ENCODE results near the gene INTS11.
"Not testable (repeated sequence)": the region's sequence is repeated elsewhere in the genome, so short reads cannot be mapped to it uniquely, and the experiment has no call there.

INTS11 gene

GRCh38 chr1:1329304-1330210 lies 5.1 kb upstream of the INTS11 start:
- DNase-seq = no peak

DNA sequence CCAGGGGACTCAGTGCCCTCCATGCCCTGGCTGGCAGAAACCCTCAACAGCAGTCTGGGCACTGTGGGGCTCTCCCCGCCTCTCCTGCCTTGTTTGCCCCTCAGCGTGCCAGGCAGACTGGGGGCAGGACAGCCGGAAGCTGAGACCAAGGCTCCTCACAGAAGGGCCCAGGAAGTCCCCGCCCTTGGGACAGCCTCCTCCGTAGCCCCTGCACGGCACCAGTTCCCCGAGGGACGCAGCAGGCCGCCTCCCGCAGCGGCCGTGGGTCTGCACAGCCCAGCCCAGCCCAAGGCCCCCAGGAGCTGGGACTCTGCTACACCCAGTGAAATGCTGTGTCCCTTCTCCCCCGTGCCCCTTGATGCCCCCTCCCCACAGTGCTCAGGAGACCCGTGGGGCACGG lies 3.8 kb upstream of the INTS11 start:
- DNase-seq = no peak

DNA sequence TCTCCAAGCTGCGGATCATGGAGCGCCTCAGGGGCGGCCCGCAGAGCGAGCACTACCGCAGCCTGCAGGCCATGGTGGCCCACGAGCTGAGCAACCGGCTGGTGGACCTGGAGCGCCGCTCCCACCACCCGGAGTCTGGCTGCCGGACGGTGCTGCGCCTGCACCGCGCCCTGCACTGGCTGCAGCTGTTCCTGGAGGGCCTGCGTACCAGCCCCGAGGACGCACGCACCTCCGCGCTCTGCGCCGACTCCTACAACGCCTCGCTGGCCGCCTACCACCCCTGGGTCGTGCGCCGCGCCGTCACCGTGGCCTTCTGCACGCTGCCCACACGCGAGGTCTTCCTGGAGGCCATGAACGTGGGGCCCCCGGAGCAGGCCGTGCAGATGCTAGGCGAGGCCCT lies 2.8 kb upstream of the INTS11 start:
- no peak for DNase-seq

- DNase-seq = no peak
Measured at GRCh38 chr1:1326075-1326605, 1.7 kb upstream of the INTS11 start.

DNA sequence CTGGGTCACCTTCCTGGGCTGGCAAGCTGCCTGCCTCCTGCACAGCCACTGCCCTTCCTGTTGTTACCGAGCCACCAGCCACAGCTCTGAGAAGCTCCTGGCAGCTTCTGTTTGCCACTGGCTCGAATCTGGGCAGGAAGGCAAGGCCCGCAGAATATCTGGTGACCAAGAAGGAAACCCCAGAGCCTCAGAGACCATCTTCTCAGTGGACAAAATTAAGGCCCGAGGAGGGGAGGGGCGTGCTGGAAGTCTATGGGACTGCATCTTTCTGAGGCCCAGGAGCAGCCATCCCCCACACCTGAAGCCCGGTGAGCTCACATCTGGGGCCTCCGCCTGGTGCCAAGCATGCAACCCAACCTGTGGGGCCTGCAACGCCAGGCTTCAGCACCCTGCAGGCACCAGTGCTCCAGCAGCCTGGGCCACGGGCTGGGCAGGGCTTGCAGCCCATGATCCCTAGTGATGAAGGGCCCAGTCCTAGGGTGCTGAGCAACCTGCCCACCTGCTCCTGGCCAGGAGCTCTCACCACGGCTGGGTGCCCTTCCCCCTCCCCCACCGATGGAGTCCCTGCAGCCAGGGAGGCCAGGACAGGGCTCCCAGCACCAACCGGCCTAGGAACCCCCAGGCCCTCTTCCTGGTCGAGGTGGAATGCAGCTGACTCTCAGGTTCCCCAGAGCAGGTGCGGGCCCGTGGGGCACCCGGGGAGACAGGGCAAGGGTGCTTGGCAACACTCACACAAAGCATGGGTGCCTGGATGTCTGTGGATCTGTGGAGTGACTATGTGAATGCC lies 1.0 kb upstream of the INTS11 start:
- no peak for DNase-seq

GRCh38 chr1:1324084-1324523 lies 356 bp downstream of the INTS11 start:
- no peak for DNase-seq

DNA sequence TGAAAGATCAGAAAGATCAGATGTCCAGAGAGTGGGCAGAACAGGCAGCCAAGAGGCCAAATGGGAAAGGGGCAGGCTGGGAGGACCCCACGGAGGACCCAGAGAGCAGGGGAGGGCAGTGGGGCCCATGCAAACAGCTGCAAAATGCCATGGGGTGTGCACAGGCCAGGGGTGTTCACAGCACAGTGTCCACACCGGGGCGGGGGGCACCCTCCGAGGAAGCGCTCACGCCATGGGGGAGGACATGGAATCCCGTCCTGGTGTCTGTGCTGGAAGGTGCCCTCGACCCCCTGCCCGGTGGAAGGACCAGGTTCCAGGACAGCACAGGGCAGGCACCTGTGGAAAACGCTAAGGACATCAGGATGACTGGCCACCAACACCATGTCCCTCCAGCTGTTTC lies 1.5 kb downstream of the INTS11 start:
- no peak for DNase-seq

DNA sequence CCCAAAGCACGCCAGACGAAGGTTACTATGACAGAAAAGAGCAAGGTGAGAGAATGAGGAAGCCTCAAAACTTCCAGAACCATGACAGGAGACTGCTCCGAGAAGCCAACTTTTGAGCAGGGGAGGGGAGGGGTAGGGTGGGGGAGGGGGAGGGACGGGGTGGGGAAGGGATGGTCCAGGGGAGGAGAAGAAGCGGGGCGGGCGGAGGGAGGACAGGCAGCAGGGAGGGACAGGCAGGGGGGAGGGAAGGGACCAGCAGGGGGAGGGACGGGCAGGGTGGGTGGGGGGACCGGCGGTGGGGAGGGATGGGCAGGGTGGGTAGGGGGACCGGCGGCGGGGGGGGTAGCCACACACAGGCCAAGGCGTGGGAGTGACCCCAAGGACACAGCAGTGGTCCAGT lies 2.0 kb downstream of the INTS11 start:
- DNase-seq = no peak

DNA sequence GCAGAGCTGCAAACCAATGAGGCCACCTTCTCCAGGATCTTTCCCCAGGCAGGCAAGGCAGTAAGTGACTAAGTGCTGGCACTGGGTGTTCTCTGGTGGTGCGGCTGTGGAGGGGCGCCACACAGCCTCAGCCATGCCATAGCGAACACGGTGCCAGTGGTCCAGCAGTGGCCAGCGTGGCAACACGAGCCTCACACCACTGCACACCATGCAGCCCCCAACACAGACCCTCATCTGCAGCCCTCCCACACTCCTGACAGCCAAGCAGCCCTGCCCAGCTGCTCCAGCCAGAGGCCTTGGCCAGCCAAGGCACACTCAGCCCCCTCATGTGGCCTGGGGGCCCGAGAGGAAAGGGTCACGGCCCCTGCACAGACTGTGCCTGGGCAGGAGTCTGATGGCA lies 3.0 kb downstream of the INTS11 start:
- DNase-seq = no peak

- DNase-seq = no peak
Measured at GRCh38 chr1:1320666-1321448, 3.6 kb downstream of the INTS11 start.

DNA sequence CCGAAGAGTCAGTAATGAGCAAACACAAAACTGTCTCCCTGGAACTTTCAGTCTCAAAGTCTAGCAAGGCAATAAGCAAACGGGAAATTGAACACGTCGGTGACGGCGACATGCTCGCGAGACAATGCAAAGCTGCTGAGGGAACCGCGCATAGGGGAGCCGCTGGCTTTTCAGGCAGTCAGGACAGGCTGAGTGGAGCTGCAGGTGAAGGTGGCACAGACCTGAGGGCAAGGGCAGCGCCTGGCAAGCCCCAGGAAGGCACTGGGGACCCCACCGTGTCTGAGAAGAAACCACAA lies 4.9 kb downstream of the INTS11 start:
- DNase-seq = no peak

- DNase-seq = no peak
Measured at GRCh38 chr1:1318777-1319645, 5.4 kb downstream of the INTS11 start.

GRCh38 chr1:1318131-1318652 lies 6.3 kb downstream of the INTS11 start:
- peak; percentile 66 for DNase-seq

DNA sequence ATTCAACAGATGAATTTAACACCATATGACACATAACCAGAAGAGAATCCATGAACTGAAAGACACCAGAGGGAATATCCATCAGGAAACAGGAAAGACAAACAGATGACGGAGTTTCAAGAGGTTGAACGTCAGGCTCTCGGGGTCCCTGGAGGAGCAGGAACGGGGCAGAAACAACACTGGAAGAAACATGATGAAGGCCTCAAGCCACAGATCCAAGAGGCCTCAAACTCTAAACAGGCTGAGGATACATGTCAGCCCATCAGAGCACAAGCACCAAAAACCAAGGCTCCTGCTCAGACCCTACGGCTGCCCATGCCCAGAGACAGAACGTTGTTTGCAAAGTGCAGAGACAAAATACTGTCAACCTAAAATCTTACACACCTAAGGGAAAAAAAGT lies 7.0 kb downstream of the INTS11 start:
- DNase-seq = no peak

DNA sequence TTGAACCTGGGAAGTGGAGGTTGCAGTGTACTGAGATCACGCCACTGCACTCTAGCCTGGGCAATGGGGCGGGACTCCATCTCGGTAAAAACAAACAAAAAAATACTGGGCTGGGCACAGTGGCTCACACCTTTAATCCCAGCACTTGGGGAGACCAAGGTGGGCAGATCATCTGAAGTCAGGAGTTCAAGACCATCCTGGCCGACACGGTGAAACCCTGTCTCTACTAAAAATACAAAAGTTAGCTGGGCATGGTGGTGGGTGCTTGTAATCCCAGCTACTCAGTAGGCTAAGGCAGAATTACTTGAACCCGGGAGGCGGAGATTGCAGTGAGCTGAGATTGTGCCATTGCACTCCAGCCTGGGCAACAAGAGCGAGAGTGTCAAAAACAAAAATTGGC lies 8.3 kb downstream of the INTS11 start:
- DNase-seq = not testable (repeated sequence)

- DNase-seq = no peak
Measured at GRCh38 chr1:1315435-1315954, 9.0 kb downstream of the INTS11 start.

DNA sequence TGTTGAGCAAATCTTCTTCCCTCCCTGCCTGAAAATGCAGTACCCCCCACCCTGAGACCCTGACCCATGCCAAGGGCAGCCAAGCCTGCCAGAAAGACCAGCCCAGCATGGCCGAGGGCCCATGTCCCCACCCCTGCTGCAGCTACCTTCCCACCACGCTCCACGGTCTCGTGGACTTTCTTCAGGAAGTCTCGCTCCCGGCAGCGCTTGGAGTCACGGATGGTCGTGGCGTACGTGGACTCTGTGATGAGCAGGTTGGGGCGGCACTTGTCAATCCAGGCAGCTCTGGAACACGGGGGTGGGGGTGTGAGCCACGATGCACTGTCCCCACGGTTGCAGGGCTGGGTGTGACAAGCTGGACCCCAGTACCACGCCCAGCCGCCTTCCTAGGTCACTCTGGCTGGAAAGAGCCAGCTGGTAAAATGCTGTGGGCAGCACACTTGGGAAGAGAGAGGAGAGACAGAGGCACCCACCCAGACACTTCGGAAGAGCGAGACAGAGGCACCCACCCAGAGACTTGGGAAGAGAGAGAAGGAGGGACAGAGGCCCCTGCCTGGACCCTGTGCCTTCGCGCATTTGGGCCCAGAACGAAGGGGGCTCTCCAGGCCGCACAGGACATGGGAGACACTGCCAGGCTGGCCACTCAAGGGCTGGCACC lies 9.7 kb downstream of the INTS11 start:
- no peak for DNase-seq

DNA sequence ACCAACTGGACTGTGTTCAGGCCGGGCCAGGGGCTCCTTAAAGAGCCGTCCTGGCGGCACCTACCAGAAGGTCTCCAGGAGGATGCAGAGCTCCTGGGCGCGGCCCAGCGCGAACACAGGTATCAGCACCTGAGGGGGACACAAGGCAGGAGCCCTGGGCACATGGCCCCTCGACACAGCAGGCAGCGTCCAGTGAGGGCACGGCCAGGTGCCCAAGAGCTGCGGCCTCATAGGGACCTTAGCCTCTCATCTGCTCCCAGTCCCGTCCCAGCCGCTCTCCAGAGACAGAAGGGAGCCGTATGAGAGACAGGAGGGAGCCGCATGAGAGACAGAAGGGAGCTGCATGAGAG lies 10.2 kb downstream of the INTS11 start:
- DNase-seq = no peak

GRCh38 chr1:1313500-1314236 lies 10.8 kb downstream of the INTS11 start:
- no peak for DNase-seq
